ENCODE data around the gene TRAF2. TPM values are rescaled to one million over a fixed set of nuclear protein-coding genes. Genes with fewer than 3 reads are reported as not detected.

Gene TRAF2
- polyA plus RNA-seq, 3 donors = 1.6 to 6.1 (median 2.0) TPM

DNA sequence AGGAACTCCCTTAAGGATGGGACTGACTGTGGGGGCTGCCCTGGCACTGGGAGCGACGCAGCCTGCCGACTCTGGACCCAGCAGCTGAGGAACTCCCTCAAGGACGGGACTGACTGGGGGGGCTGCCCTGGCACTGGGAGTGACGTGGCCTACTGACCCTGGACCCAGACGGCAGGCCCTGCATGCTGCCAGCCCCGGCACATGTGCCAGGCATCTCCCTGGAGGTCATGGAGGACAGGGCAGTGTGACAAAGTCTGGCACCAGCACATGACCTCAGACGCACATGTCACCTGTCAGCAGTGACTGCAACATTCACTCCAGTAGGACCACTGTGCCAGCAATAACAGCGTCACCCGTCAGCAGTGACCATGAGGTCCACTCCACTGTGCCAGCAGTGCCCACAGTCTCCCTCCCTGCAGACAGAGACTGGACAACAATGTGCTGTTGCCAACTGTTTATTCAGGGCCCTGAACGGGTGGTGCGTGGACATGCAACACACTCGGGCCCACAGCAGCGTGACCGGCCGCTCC lies 53.7 kb downstream of the TRAF2 start:
- H3K4me1 Mint-ChIP-seq = peaks cover 23% of the 10 kb centered on the region
- no peak overlapping the region for H3K27ac Mint-ChIP-seq
- no peak for DNase-seq

DNA sequence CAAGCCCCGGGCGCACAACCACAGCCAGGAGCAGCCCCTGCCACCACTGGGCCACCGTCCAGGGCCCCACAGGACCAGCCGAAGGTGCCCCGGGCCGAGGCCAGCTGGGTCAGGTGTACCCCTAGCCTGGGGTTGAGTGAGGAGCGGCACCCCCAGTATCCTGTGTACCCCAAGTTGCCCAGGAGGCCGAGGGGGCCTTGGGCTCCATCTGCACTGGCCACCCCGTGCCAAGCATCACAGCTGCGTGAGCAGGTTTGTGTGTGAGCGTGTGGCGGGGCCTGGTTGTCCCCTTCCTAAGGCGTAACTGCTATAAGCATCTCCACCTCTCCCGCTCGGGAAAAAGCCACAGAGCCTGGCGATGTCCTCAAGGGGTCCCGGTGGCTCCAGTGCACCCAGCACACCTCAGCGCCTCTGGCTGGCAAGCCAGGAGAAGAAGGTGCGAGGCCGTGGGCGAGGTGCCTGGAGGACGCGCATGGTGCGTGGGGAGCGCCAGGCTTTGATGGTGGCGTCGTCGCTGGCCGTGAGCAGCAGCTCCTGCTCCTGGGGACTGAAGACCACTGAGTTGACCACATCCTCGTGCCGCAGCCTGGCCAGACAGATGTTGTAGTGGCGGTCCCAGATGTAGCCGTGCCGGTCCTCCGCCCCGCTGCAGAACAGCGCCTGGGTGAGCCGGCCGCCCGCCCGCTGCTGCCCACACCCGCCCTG lies 54.4 kb downstream of the TRAF2 start:
- no peak overlapping the region for H3K4me3 Mint-ChIP-seq
- peaks cover 26 to 47% of the 10 kb centered on the region in 2 donors for H3K36me3 Mint-ChIP-seq
- Histone ChIP-seq H3K79me2 (ENCODE audit: insufficient read depth, low read length) (peaks cover 20% of the 10 kb centered on the region), H4K20me1 (ENCODE audit: insufficient read depth, low read length) (peaks cover 49% of the 10 kb centered on the region), H3K9me3 (replicated peaks in 1 of 2; ENCODE audit: control insufficient read depth in 1 of 2, insufficient read depth in 1 of 2, low read length in 2 of 2) (no peaks in the 10 kb centered on the region), H3K4me1 (ENCODE audit: control insufficient read depth in 1 of 2, insufficient read depth in 2 of 2, low read length in 2 of 2) (peaks cover 14 to 24% of the 10 kb centered on the region in 2 donors), H3K9ac (ENCODE audit: insufficient read depth, low read length, poor library complexity, severe bottlenecking) (no peak overlapping the region), H3K4me3 (replicated peaks in 1 of 3; ENCODE audit: low read depth in 2 of 3, low read length in 3 of 3) (no peak overlapping the region), H3K4me2 (replicated peaks; ENCODE audit: extremely low read depth, low read length, poor library complexity, severe bottlenecking) (no peak overlapping the region), H3K27ac (ENCODE audit: low read depth in 1 of 2, low read length in 2 of 2) (no peak overlapping the region), H2AFZ (ENCODE audit: insufficient read depth, low read depth, low read length, poor library complexity, severe bottlenecking) (no peak overlapping the region), H3K27me3 (ENCODE audit: control insufficient read depth in 2 of 2, insufficient read depth in 2 of 2, low read length in 2 of 2) (no peaks in the 10 kb centered on the region), H3K36me3 (replicated peaks in 1 of 2; ENCODE audit: control insufficient read depth in 1 of 2, insufficient read depth in 2 of 2, low read length in 2 of 2) (peaks cover 39 to 48% of the 10 kb centered on the region in 2 donors)
- H3K27ac Mint-ChIP-seq = no peak overlapping the region
- H3K4me1 Mint-ChIP-seq = peaks cover 18% of the 10 kb centered on the region
- H3K27me3 Mint-ChIP-seq (ENCODE audit: low read depth in 3 of 3) = peaks cover 0 to 6% (median 0%) of the 10 kb centered on the region in 3 donors
- DNase-seq = no peak
- peaks cover 0 to 3% (median 0%) of the 10 kb centered on the region in 7 donors for H3K9me3 Mint-ChIP-seq
- intact Hi-C loops (cut with micrococcal nuclease) = loop anchor here (10.0 kb wide), 3 partner anchors 94 to 136 kb away; partner anchors contain the start of genes AJM1 (in 1 of the 2), FUT7 (in 1 of the 2), PHPT1 (in 1 of the 2) and RABL6 (in 1 of the 2)
- TF ChIP-seq, protein P1, sequence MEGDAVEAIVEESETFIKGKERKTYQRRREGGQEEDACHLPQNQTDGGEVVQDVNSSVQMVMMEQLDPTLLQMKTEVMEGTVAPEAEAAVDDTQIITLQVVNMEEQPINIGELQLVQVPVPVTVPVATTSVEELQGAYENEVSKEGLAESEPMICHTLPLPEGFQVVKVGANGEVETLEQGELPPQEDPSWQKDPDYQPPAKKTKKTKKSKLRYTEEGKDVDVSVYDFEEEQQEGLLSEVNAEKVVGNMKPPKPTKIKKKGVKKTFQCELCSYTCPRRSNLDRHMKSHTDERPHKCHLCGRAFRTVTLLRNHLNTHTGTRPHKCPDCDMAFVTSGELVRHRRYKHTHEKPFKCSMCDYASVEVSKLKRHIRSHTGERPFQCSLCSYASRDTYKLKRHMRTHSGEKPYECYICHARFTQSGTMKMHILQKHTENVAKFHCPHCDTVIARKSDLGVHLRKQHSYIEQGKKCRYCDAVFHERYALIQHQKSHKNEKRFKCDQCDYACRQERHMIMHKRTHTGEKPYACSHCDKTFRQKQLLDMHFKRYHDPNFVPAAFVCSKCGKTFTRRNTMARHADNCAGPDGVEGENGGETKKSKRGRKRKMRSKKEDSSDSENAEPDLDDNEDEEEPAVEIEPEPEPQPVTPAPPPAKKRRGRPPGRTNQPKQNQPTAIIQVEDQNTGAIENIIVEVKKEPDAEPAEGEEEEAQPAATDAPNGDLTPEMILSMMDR (IDR thresholded peaks at IDR 0.05) = no peak
- WGBS (ENCODE audit: insufficient coverage) = 98% methylated on average over 38 of the region's 42 CpGs

More for the DNA sequence above, 53.7 kb downstream of the TRAF2 start:
- Mint-ChIP-seq H3K4me3 (no peak overlapping the region), H3K9me3 (peaks cover 0 to 3% (median 0%) of the 10 kb centered on the region in 7 donors), H3K36me3 (peaks cover 26 to 47% of the 10 kb centered on the region in 2 donors), H3K27me3 (ENCODE audit: low read depth in 3 of 3) (peaks cover 0 to 4% (median 0%) of the 10 kb centered on the region in 3 donors)
- intact Hi-C loops (cut with micrococcal nuclease) = loop anchor here (10.0 kb wide), 3 partner anchors 95 to 135 kb away; partner anchors contain the start of genes AJM1 (in 1 of the 2), FUT7 (in 1 of the 2), PHPT1 (in 1 of the 2) and RABL6 (in 1 of the 2)
- Histone ChIP-seq H3K36me3 (replicated peaks in 1 of 2; ENCODE audit: control insufficient read depth in 1 of 2, insufficient read depth in 2 of 2, low read length in 2 of 2) (peaks cover 39 to 48% of the 10 kb centered on the region in 2 donors), H3K4me1 (ENCODE audit: control insufficient read depth in 1 of 2, insufficient read depth in 2 of 2, low read length in 2 of 2) (peaks cover 20 to 29% of the 10 kb centered on the region in 2 donors), H3K27me3 (ENCODE audit: control insufficient read depth in 2 of 2, insufficient read depth in 2 of 2, low read length in 2 of 2) (no peaks in the 10 kb centered on the region), H3K79me2 (ENCODE audit: insufficient read depth, low read length) (peaks cover 20% of the 10 kb centered on the region), H3K27ac (ENCODE audit: low read depth in 1 of 2, low read length in 2 of 2) (no peak overlapping the region), H3K4me3 (replicated peaks in 1 of 3; ENCODE audit: low read depth in 2 of 3, low read length in 3 of 3) (no peak overlapping the region), H3K9ac (ENCODE audit: insufficient read depth, low read length, poor library complexity, severe bottlenecking) (no peak overlapping the region), H3K9me3 (replicated peaks in 1 of 2; ENCODE audit: control insufficient read depth in 1 of 2, insufficient read depth in 1 of 2, low read length in 2 of 2) (no peaks in the 10 kb centered on the region), H4K20me1 (ENCODE audit: insufficient read depth, low read length) (peaks cover 49% of the 10 kb centered on the region), H2AFZ (ENCODE audit: insufficient read depth, low read depth, low read length, poor library complexity, severe bottlenecking) (no peak overlapping the region), H3K4me2 (replicated peaks; ENCODE audit: extremely low read depth, low read length, poor library complexity, severe bottlenecking) (no peak overlapping the region)
- WGBS (ENCODE audit: insufficient coverage) = 88% methylated on average over 16 of the region's 16 CpGs
- TF ChIP-seq, protein P1 (IDR thresholded peaks at IDR 0.05) = no peak
